CD4-positive, alpha-beta T cell treated with Interleukin-4 for 1 hour (primary cell): ENCODE measurements around the gene SPDYE2B.
"Not testable (repeated sequence)": the region's sequence is repeated elsewhere in the genome, so short reads cannot be mapped to it uniquely, and the experiment has no call there.

Experiments used
- DNase-seq, 2 donors: peaks; one replicate each; pipeline ENCODE4 v3.0.0-alpha.2; 2020 to 2022

SPDYE2B gene

GRCh38 chr7:102649924-102650323 lies at the start of gene SPDYE2B:
TSS of gene SPDYE2B (plus strand) at chr7:102650319. CDS start at chr7:102652349, 2,030 bp downstream.
- DNase-seq: not testable (repeated sequence)

- not testable (repeated sequence) for DNase-seq
Measured at GRCh38 chr7:102602317-102602716, 47.8 kb upstream of the SPDYE2B start.

- not testable (repeated sequence) for DNase-seq
Measured at GRCh38 chr7:102604431-102605145, 45.5 kb upstream of the SPDYE2B start.

GRCh38 chr7:102606848-102607247 lies 43.3 kb upstream of the SPDYE2B start:
- DNase-seq: not testable (repeated sequence)

GRCh38 chr7:102609734-102610133 lies 40.4 kb upstream of the SPDYE2B start:
- not testable (repeated sequence) for DNase-seq

- DNase-seq: not testable (repeated sequence)
Measured at GRCh38 chr7:102610441-102610840, 39.7 kb upstream of the SPDYE2B start.

- DNase-seq: not testable (repeated sequence)
Measured at GRCh38 chr7:102611013-102611674, 39.0 kb upstream of the SPDYE2B start.

GRCh38 chr7:102611675-102612325 lies 38.3 kb upstream of the SPDYE2B start:
- not testable (repeated sequence) for DNase-seq

GRCh38 chr7:102613575-102614345 lies 36.4 kb upstream of the SPDYE2B start:
- DNase-seq: not testable (repeated sequence)

GRCh38 chr7:102614346-102614697 lies 35.8 kb upstream of the SPDYE2B start:
- DNase-seq: not testable (repeated sequence)

GRCh38 chr7:102614873-102615272 lies 35.2 kb upstream of the SPDYE2B start:
- DNase-seq: not testable (repeated sequence)

GRCh38 chr7:102615930-102616329 lies 34.2 kb upstream of the SPDYE2B start:
- not testable (repeated sequence) for DNase-seq

GRCh38 chr7:102616507-102617125 lies 33.5 kb upstream of the SPDYE2B start, which contains the start of gene RASA4:
TSS of gene RASA4 (minus strand) at chr7:102616756. CDS start at chr7:102616689, 67 bp downstream.
- DNase-seq: peak in 1 of 2 donors; percentile 51

- not testable (repeated sequence) for DNase-seq
Measured at GRCh38 chr7:102618122-102618521, 32.0 kb upstream of the SPDYE2B start.

GRCh38 chr7:102627271-102627904 lies 22.7 kb upstream of the SPDYE2B start:
- DNase-seq: not testable (repeated sequence)

- not testable (repeated sequence) for DNase-seq
Measured at GRCh38 chr7:102630622-102631021, 19.5 kb upstream of the SPDYE2B start.

- not testable (repeated sequence) for DNase-seq
Measured at GRCh38 chr7:102634299-102634698, 15.8 kb upstream of the SPDYE2B start.

GRCh38 chr7:102635354-102635753 lies 14.8 kb upstream of the SPDYE2B start:
- not testable (repeated sequence) for DNase-seq

GRCh38 chr7:102636956-102637355 lies 13.2 kb upstream of the SPDYE2B start:
- not testable (repeated sequence) for DNase-seq

GRCh38 chr7:102638848-102639247 lies 11.3 kb upstream of the SPDYE2B start:
- not testable (repeated sequence) for DNase-seq

- DNase-seq: not testable (repeated sequence)
Measured at GRCh38 chr7:102642691-102643090, 7.4 kb upstream of the SPDYE2B start, which contains the start of gene UPK3BL1. TSS of gene UPK3BL1 (minus strand) at chr7:102642791. CDS start at chr7:102642741, 50 bp downstream.
